Measurements from ENCODE around the gene CFAP46.
"Not testable (repeated sequence)": the region's sequence is repeated elsewhere in the genome, so short reads cannot be mapped to it uniquely, and the experiment has no call there.

CFAP46 gene

GRCh38 chr10:132806561-132807003 is 135.8 kb downstream of the CFAP46 start:
- no peaks in the 10 kb centered on the region for H3K36me3 ChIP-seq (ENCODE audit: control insufficient read depth, insufficient read depth, low read length)
- H3K9ac ChIP-seq (ENCODE audit: low read length): no peak overlapping the region
- no peaks in the 10 kb centered on the region for H3K4me1 ChIP-seq (ENCODE audit: control insufficient read depth, insufficient read depth, low read length)
- H3K4me3 ChIP-seq (ENCODE audit: low read length): no peak overlapping the region
- no peaks in the 10 kb centered on the region for H3K27me3 ChIP-seq (ENCODE audit: control insufficient read depth, insufficient read depth, low read length)
- no peak overlapping the region for H3K27ac ChIP-seq (ENCODE audit: low read depth, low read length)

GRCh38 chr10:132806110-132806509 is 136.3 kb downstream of the CFAP46 start:
- H3K27ac ChIP-seq (ENCODE audit: low read depth, low read length): no peak overlapping the region
- no peaks in the 10 kb centered on the region for H3K4me1 ChIP-seq (ENCODE audit: control insufficient read depth, insufficient read depth, low read length)
- H3K36me3 ChIP-seq (ENCODE audit: control insufficient read depth, insufficient read depth, low read length): no peaks in the 10 kb centered on the region
- H3K27me3 ChIP-seq (ENCODE audit: control insufficient read depth, insufficient read depth, low read length): no peaks in the 10 kb centered on the region
- no peak overlapping the region for H3K4me3 ChIP-seq (ENCODE audit: low read length)
- H3K9ac ChIP-seq (ENCODE audit: low read length): no peak overlapping the region

- Histone ChIP-seq H3K36me3 (ENCODE audit: control insufficient read depth, insufficient read depth, low read length) (no peaks in the 10 kb centered on the region), H3K4me1 (ENCODE audit: control insufficient read depth, insufficient read depth, low read length) (no peaks in the 10 kb centered on the region), H3K27me3 (ENCODE audit: control insufficient read depth, insufficient read depth, low read length) (no peaks in the 10 kb centered on the region), H3K27ac (ENCODE audit: low read depth, low read length) (no peak overlapping the region), H3K4me3 (ENCODE audit: low read length) (no peak overlapping the region), H3K9ac (ENCODE audit: low read length) (no peak overlapping the region)
Measured at GRCh38 chr10:132805599-132805998, 136.8 kb downstream of the CFAP46 start.

GRCh38 chr10:132804785-132805426 is 137.5 kb downstream of the CFAP46 start:
- Histone ChIP-seq H3K36me3 (ENCODE audit: control insufficient read depth, insufficient read depth, low read length) (no peaks in the 10 kb centered on the region), H3K27me3 (ENCODE audit: control insufficient read depth, insufficient read depth, low read length) (no peaks in the 10 kb centered on the region), H3K27ac (ENCODE audit: low read depth, low read length) (no peak overlapping the region), H3K4me3 (ENCODE audit: low read length) (no peak overlapping the region), H3K9ac (ENCODE audit: low read length) (no peak overlapping the region), H3K4me1 (ENCODE audit: control insufficient read depth, insufficient read depth, low read length) (no peaks in the 10 kb centered on the region)

GRCh38 chr10:132804287-132804686 is 138.1 kb downstream of the CFAP46 start:
- Histone ChIP-seq H3K4me1 (ENCODE audit: control insufficient read depth, insufficient read depth, low read length) (no peaks in the 10 kb centered on the region), H3K4me3 (ENCODE audit: low read length) (no peak overlapping the region), H3K9ac (ENCODE audit: low read length) (no peak overlapping the region), H3K27me3 (ENCODE audit: control insufficient read depth, insufficient read depth, low read length) (no peaks in the 10 kb centered on the region), H3K36me3 (ENCODE audit: control insufficient read depth, insufficient read depth, low read length) (no peaks in the 10 kb centered on the region), H3K27ac (ENCODE audit: low read depth, low read length) (no peak overlapping the region)

- no peaks in the 10 kb centered on the region for H3K36me3 ChIP-seq (ENCODE audit: control insufficient read depth, insufficient read depth, low read length)
- H3K4me1 ChIP-seq (ENCODE audit: control insufficient read depth, insufficient read depth, low read length): no peaks in the 10 kb centered on the region
- H3K27ac ChIP-seq (ENCODE audit: low read depth, low read length): no peak overlapping the region
- H3K9ac ChIP-seq (ENCODE audit: low read length): no peak overlapping the region
- no peaks in the 10 kb centered on the region for H3K27me3 ChIP-seq (ENCODE audit: control insufficient read depth, insufficient read depth, low read length)
- H3K4me3 ChIP-seq (ENCODE audit: low read length): no peak overlapping the region
Measured at GRCh38 chr10:132803416-132804210, 138.8 kb downstream of the CFAP46 start.

GRCh38 chr10:132802694-132803320 is 139.6 kb downstream of the CFAP46 start:
- no peak overlapping the region for H3K9ac ChIP-seq (ENCODE audit: low read length)
- no peaks in the 10 kb centered on the region for H3K27me3 ChIP-seq (ENCODE audit: control insufficient read depth, insufficient read depth, low read length)
- no peaks in the 10 kb centered on the region for H3K36me3 ChIP-seq (ENCODE audit: control insufficient read depth, insufficient read depth, low read length)
- H3K4me1 ChIP-seq (ENCODE audit: control insufficient read depth, insufficient read depth, low read length): no peaks in the 10 kb centered on the region
- H3K27ac ChIP-seq (ENCODE audit: low read depth, low read length): no peak overlapping the region
- no peak overlapping the region for H3K4me3 ChIP-seq (ENCODE audit: low read length)

- H3K4me3 ChIP-seq (ENCODE audit: low read length): no peak overlapping the region
Measured at GRCh38 chr10:132802048-132802447, 140.3 kb downstream of the CFAP46 start.

GRCh38 chr10:132799865-132800264 is 142.5 kb downstream of the CFAP46 start:
- no peaks in the 10 kb centered on the region for H3K27me3 ChIP-seq (ENCODE audit: control insufficient read depth, insufficient read depth, low read length)
- H3K4me3 ChIP-seq (ENCODE audit: low read length): no peak overlapping the region
- H3K4me1 ChIP-seq (ENCODE audit: control insufficient read depth, insufficient read depth, low read length): no peaks in the 10 kb centered on the region
- H3K36me3 ChIP-seq (ENCODE audit: control insufficient read depth, insufficient read depth, low read length): no peaks in the 10 kb centered on the region
- H3K9ac ChIP-seq (ENCODE audit: low read length): no peak overlapping the region
- H3K27ac ChIP-seq (ENCODE audit: low read depth, low read length): no peak overlapping the region

More at GRCh38 chr10:132802048-132802447, 140.3 kb downstream of the CFAP46 start:
- Histone ChIP-seq H3K27ac (ENCODE audit: low read depth, low read length) (no peak overlapping the region), H3K27me3 (ENCODE audit: control insufficient read depth, insufficient read depth, low read length) (no peaks in the 10 kb centered on the region), H3K36me3 (ENCODE audit: control insufficient read depth, insufficient read depth, low read length) (no peaks in the 10 kb centered on the region), H3K4me1 (ENCODE audit: control insufficient read depth, insufficient read depth, low read length) (no peaks in the 10 kb centered on the region), H3K9ac (ENCODE audit: low read length) (no peak overlapping the region)

- H3K9ac ChIP-seq (ENCODE audit: low read length): no peak overlapping the region
Measured at GRCh38 chr10:132798876-132799275, 143.5 kb downstream of the CFAP46 start.

GRCh38 chr10:132798403-132798802 is 144.0 kb downstream of the CFAP46 start:
- no peaks in the 10 kb centered on the region for H3K4me1 ChIP-seq (ENCODE audit: control insufficient read depth, insufficient read depth, low read length)
- no peak overlapping the region for H3K4me3 ChIP-seq (ENCODE audit: low read length)
- no peak overlapping the region for H3K9ac ChIP-seq (ENCODE audit: low read length)
- H3K27me3 ChIP-seq (ENCODE audit: control insufficient read depth, insufficient read depth, low read length): no peaks in the 10 kb centered on the region
- H3K36me3 ChIP-seq (ENCODE audit: control insufficient read depth, insufficient read depth, low read length): no peaks in the 10 kb centered on the region
- no peak overlapping the region for H3K27ac ChIP-seq (ENCODE audit: low read depth, low read length)

More at GRCh38 chr10:132798876-132799275, 143.5 kb downstream of the CFAP46 start:
- Histone ChIP-seq H3K27ac (ENCODE audit: low read depth, low read length) (no peak overlapping the region), H3K36me3 (ENCODE audit: control insufficient read depth, insufficient read depth, low read length) (no peaks in the 10 kb centered on the region), H3K27me3 (ENCODE audit: control insufficient read depth, insufficient read depth, low read length) (no peaks in the 10 kb centered on the region), H3K4me1 (ENCODE audit: control insufficient read depth, insufficient read depth, low read length) (no peaks in the 10 kb centered on the region), H3K4me3 (ENCODE audit: low read length) (no peak overlapping the region)

GRCh38 chr10:132797986-132798385 is 144.4 kb downstream of the CFAP46 start:
- not testable (repeated sequence) for H3K27ac ChIP-seq (ENCODE audit: low read depth, low read length); H3K36me3 ChIP-seq (ENCODE audit: control insufficient read depth, insufficient read depth, low read length); H3K9ac ChIP-seq (ENCODE audit: low read length); H3K27me3 ChIP-seq (ENCODE audit: control insufficient read depth, insufficient read depth, low read length); H3K4me1 ChIP-seq (ENCODE audit: control insufficient read depth, insufficient read depth, low read length); H3K4me3 ChIP-seq (ENCODE audit: low read length)
